ENCODE measurements around the gene EXOC3L1.
A peak's percentile ranks its signal among the peaks of the same experiment; 100 is the strongest.

The EXOC3L1 gene

DNA sequence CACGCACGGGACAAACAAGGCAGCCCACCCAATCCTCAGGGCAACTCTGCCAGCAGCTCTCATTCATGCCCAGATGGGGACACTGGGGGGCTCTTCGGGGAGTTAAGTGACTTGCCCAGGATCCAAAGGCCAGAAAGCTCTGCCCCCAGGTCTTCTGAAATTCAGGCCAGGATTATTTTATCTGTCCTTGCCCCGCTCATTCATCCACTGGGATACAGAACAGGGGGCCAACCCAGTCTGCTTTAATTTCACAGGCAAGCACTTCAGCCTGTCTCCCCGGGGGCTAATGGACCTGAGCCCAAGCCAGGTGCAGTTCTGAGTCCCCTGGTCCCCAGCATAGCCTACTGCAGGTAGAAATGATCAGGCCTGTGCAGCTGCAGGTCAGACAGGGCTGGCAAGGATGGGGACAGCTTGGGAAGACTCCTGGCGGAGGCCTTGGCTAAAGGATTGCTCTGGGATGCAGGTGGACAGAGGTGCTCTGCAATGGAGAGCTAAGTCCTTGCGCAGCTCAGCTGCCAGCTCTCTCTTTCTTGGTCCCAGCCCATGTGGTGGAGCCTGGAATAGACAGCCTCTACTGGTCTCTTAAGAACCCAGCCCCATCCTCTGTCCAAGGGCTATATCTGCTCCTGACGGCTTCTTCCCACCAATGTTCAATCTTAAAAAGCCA, 38.4 kb downstream of the EXOC3L1 start:
- no peak for FAIRE-seq
- DNase-seq (ENCODE audit: extremely low spot score, insufficient read length, low read depth), result no peak

DNA sequence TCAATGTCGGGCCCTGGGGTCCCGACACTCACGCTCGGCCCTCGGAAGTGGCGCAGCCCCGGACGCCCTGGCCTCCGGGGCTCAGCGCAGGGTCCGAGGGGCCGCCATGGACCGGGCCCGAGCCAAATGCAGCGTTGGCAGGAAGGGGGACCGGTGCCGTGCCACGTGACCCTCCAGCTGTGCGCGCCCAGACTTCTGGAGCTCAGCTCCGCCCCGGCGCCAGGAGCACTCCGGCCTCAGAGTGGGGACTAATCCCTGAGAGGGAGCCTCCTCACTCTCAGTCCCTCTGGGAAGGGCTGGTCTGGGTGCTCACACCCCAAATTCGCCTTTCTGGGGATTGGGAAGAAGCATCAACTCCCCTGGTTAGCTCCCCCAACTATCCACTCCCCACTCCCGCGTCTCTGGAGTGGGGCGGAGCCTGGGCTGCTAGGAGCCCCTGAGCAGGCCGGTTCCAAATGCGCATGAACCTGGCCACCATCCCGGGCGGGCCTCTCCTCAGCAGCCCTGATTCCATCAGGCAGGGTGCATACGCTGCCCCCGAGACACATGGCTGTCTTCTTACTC, 39.0 kb downstream of the EXOC3L1 start, which contains the start of gene B3GNT9:
TSS of gene B3GNT9 (minus strand) at position 166 of the 564 bp plus-strand sequence. CDS start 513 bp downstream, outside the sequence.
- DNase-seq (ENCODE audit: extremely low spot score, insufficient read length, low read depth), result no peak
- FAIRE-seq, result no peak

DNA sequence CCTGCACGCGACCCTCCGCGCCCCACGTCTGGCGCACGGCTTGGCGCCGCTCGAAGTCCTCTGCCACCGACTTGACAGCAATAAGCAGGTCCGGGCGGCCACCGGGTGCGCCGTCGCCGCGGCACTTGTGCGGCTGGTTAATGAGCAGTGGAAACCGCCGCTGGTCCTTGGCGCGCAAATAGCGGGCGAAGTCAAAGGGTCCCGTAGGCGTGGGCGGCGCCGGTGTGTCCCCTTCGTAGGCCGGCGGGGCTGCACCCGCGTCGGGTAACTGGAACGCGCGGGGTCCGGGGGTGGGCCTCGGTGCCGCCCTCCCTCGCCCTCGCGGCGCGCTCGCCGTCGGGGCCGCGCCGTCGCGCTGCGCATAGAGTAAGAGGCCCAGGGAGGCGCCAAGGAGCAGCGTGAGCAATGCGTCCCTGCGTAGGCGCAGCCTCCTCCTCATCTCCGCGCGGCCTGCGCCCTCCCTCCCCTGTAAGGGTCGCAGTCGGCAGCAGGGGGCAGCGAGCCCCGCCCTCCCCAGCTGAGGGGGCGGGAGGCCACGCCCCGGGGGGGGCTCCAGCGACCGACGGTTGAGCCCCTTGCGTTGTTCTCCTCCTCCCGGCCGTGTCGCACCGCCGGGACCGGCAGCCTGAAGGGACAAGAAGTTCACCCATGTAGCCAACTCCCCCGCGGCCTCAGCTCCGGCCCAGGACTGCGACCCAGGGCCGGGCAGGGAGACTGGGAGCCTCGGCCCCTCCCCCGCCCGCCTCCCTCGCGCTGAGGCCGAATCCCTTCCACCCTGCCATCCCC, 39.7 kb downstream of the EXOC3L1 start:
- peak; percentile 9 for FAIRE-seq
- no peak for DNase-seq (ENCODE audit: extremely low spot score, insufficient read length, low read depth)

DNA sequence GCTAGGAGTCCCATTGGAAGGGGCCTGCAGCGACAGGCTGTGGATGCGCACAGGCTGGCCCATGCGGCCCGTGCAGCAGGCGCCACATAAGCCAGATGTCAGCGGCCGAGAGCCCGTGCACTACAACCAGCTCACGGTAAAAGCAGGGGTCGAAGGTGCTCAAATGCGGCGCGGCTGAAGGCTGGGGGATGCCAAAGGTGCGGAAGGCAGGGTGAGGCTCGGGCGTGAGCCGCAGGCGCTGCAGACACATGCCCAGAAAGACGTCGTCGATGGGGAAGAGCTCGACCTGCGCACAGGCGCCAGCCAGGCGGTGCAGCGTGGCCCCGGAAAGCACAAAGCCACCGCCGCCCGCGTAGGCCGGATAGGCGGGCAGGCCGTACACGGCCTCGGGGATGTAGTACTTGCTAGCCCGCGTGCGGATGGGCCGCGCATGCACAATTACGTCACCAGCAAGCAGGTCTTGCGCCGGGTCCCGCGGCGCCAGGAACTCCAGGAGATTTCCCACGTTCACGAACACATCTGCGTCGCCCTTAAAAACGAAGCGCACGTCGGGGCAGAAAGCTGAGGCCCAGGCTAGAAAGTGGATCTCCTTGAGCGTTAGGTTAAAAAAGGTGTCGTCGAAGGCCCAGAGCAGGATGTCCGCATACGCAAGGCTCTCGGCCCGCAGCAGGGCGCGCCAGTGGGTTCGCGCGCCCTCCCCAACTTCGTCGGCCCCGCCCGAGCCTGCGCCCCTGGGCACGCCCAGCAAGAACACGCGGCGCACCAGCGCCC, 40.5 kb downstream of the EXOC3L1 start:
- no peak for DNase-seq (ENCODE audit: extremely low spot score, insufficient read length, low read depth)
- FAIRE-seq, result no peak

DNA sequence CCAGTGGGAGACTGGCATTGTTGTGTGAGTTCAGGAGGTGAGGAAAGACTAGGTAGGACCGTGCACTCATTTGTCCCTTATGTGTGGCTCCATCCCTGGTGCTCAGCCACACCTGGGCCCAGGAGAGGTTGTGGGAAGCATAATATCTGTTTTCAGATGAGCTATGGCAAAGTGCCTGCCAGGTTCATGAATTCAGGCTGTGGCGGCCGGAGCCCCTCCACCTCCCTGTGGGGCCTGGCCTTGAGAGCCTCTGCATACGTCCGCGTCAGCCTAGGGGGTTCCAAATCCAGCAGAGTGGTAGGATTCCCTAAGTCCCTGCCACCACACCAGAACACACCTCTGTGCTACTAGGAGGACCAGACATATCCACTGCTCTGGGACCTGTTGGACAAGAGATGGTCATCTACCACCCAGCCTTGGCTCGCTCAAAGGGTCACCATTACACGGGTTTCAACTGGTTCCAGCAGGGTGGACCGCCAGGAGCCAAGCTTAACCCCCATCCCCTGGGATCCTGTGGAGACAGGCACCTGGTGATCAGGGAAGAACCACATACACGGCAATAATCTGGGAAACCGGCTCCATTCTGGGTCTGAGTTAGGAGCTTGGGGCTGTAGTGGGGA, 41.2 kb downstream of the EXOC3L1 start:
- DNase-seq (ENCODE audit: extremely low spot score, insufficient read length, low read depth) (no peak), FAIRE-seq (no peak)

DNA sequence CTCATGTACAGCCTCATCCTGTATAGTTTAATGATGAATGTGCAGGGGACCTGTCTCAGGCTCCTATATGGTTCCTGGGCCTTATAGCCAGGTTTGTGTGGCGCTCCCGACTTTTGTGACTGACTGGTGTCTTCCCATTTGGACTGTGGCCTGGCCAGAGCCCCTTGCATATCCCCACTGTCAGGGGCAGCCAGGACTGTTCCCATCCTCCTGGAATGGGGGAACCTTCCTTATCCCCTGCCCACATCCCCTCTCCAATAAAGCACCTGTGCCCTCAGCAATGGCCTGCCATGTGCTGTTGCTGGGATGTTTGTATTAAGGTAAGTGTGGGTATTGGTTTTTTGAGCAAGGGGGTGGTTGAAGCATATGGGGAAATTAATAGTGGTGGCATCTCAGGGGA, 41.7 kb downstream of the EXOC3L1 start:
- no peak for DNase-seq (ENCODE audit: extremely low spot score, insufficient read length, low read depth)
- FAIRE-seq, result no peak

DNA sequence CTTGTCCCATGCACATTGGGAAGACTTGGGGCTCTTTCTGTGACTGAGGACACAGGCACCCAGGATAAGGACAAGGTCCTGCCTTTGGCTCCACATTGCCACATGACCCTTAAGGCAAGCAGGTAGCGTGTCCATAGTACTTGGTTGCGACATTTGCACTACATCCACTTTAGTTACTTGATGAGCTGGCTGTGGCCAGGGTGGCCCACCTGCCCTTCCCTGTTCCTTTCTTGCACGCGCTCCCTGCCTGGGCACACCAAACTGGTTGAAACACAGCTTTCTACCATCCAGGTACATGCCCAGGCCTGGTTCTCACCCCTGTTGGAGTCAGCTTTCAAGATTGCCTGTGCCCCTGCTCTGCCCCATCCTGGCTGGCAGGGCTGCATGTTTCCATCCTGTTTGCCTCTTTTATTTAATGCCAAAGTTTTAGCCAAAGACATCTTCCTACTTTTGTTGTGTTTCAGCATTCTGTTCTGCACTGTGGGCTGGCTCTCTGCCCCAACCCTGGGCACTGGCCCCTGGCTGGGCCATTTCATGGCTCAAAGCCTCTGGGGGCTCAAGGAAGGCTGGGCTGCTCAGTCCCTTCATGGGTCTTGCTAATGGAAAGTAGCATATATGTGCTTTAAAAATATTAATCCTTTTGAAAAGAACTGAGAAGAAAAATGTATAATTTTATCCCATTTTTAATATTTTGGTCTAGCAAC, 42.3 kb downstream of the EXOC3L1 start:
- DNase-seq (ENCODE audit: extremely low spot score, insufficient read length, low read depth) (no peak), FAIRE-seq (no peak)

DNA sequence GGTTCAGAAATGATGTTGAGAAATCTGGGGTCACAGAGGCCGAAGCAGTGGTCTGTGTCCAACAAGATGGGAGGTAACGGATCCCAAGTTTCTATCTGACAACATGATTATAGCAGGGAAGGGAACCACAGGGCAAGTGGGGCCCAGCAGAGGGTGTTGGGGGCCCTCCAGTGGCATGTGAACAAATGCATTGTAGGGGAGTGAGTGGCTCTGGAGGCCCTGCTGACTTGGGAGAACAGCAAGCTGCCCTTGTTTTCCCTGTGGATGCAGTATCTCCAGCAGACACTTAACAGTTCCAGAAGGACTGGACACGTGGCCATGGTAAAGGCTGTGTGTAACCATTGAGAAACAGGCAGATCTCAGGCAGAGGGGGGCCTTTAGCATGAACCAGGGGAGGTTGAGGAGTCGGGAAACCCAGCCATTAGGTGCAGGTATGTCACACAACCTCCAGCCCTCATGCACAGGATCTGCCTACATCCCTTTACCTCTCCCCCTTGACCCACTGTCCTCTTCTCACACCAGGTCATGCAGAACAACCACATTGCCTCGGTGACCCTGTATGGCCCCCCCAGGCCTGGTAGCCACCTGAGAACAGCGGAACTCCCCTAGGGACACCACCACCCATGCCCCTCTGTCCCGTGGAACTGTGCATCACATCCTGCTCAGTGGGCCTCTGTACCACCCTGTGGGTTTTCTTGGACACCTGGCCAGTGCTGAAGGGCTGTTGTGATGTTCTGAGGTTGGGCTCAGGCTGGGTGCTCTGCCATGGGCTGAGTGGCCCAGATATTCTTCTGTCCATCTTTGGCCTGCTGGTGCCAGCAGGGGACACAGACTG, 43.2 kb downstream of the EXOC3L1 start:
- FAIRE-seq (no peak), DNase-seq (ENCODE audit: extremely low spot score, insufficient read length, low read depth) (no peak)

DNA sequence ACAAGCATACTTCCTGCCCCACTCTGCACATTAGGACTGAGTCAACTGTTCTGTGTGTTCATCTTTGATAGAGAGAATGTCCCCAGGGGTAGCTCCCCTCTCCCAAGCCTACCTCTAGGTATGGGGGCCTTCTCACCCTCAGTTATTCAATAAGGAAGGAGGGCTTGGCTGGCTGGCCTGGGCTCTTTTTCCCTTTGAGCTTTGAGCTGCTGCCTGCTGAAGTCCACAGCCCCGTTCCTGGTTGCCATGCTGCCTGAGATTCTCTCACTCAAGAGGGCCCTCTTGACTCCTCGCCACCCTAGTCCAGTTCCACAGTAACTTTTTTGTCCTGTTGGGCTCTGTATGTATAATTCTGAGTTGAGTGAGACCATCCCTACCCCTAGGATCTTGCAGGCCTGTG, 44.2 kb downstream of the EXOC3L1 start:
- FAIRE-seq, result no peak
- DNase-seq (ENCODE audit: extremely low spot score, insufficient read length, low read depth), result no peak

DNA sequence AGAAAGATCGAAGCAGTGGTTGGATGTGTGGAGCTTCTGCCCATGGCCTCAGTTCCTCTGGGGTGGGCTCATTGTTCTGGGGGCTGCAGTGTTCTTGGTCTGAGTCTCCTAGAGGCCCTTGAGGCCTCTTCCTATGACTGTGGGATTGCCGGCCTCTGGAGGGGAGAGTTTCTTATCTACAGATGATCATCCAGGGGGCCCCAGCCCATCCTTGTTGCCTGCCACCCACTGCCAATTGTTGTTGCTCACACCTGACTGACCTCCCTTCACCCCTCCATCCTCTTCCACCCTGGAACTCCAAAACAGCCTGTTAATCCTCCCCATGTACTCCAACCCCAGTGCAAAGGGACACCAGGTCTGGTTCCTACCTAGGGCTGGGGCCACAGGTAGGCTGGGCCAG, 45.0 kb downstream of the EXOC3L1 start:
- no peak for DNase-seq (ENCODE audit: extremely low spot score, insufficient read length, low read depth)
- no peak for FAIRE-seq

DNA sequence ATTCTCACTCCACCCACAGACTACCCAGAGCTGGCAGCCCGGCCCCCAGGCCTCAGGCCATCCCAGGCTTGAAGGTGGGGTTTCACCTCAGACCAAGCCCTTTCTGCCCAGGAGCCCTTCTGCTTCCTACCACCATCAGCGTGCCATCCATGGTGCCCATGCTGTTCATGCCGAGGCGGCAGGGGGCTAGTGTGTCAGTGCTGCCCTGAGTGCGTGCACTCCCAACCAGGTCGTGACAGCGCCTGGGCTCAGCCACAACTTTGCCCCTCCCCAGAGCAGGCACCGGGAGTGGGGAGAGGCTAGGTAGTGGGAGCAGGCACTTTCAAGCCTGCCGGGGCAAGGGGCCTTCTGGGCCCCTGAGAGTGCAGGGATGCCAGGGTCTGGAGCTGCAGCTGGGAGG, 47.6 kb downstream of the EXOC3L1 start:
- FAIRE-seq (no peak), DNase-seq (ENCODE audit: extremely low spot score, insufficient read length, low read depth) (no peak)

DNA sequence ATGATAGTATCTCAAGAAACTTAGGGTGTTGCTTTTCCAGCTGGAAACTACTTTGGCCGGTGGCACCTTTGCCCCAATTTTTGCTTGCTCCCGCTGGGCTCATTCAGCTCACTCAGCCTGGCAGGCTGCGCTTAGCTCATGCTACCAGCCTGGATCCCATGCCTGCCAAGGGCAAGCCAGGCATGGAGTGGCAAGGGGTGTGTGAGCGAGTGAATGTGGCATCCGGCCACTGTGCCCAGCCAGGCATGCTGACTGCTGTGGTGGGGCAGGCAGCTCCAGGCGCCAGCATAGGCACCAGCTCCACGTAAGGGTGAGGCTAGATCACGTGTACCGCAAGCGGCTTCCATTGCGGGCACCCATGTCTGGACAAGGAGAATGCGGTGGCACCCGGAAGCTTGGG, 48.5 kb downstream of the EXOC3L1 start:
- FAIRE-seq, result no peak
- no peak for DNase-seq (ENCODE audit: extremely low spot score, insufficient read length, low read depth)

DNA sequence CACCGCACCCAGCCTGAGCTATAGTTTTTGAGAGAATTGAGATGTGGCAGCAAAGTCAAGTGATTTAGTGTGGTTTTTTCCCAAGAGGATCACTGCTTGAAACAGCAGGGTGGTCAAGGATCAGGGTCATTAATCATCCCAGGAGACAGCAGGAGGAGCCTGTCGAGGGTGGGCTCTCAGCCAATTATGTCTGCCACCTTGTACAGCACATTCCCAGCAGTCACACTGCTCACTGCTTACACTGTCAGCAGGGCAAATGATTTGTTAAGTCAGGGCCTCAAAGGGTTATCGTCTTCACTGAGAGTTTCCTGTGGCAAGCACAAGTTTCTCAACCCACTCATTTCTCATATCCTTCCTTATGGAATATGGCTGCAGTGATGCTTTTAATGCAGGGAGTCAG, 52.3 kb downstream of the EXOC3L1 start:
- DNase-seq (ENCODE audit: extremely low spot score, insufficient read length, low read depth) (no peak), FAIRE-seq (no peak)
